Panc1 (cell line): ENCODE data around the gene CAPS2. TPM values are rescaled to one million over a fixed set of nuclear protein-coding genes. Genes with fewer than 3 reads are reported as not detected.

Experiments used
- ATAC-seq: fragments of 200-7000 bp; cut with Tn5 transposase; 2 replicates; pipeline ENCODE4 v1.9.1; 2020; ENCODE audit warnings: mild to moderate bottlenecking, moderate library complexity
- BruUV-seq: library from RNA; stranded (reverse); fragments of 400-500 nt; replicated peaks from 2 replicates; lab custom pipeline; 2021; lab: Mats Ljungman, UMichigan
- CTCF ChIA-PET: fragments of 300-600 bp; sonication (Branson Sonifier 250); formaldehyde crosslinking; loops from one replicate; lab custom pipeline; 2022; ENCODE audit warnings: antibody characterized with exemption; lab: Charles Lee
- POLR2A ChIA-PET: fragments of 300-600 bp; sonication (Branson Sonifier 250); formaldehyde crosslinking; loops from one replicate; lab custom pipeline; 2022; ENCODE audit warnings: antibody characterized with exemption; lab: Charles Lee
- DNase-seq: peaks from one replicate; pipeline ENCODE4 v3.0.0-alpha.2; 2010; ENCODE audit warnings: low read depth, low spot score
- H3K27ac ChIP-seq: 2 replicates; pipeline ENCODE4 v1.5.1; 2011; ENCODE audit warnings: mild to moderate bottlenecking, low read length, inconsistent platforms
- H3K27me3 ChIP-seq: fragments of 200-500 bp; sonication (Bioruptor generic); 2 replicates; pipeline ENCODE4 v1.6.0; 2014; ENCODE audit warnings: low read length, inconsistent platforms; ENCODE audit not compliant: control insufficient read depth, insufficient read depth
- H3K36me3 ChIP-seq: fragments of 200-500 bp; sonication (Bioruptor generic); 2 replicates; pipeline ENCODE4 v1.5.1; 2014; ENCODE audit warnings: inconsistent platforms, mild to moderate bottlenecking, low read length, moderate library complexity; ENCODE audit not compliant: control insufficient read depth, insufficient read depth
- H3K4me1 ChIP-seq: 2 replicates; pipeline ENCODE4 v1.5.1; 2011; ENCODE audit warnings: inconsistent platforms, mild to moderate bottlenecking, low read length, moderate library complexity; ENCODE audit not compliant: control insufficient read depth, insufficient read depth
- H3K4me3 ChIP-seq, 2 experiments: 2 replicates each; pipeline ENCODE4 v1.5.1; 2011 to 2012; ENCODE audit warnings: low read depth in 2 of 2, low read length in 2 of 2, mild to moderate bottlenecking in 2 of 2, inconsistent platforms in 1 of 2, moderate library complexity in 1 of 2
- H3K9me3 ChIP-seq: fragments of 200-500 bp; sonication (Bioruptor generic); 2 replicates; pipeline ENCODE4 v1.5.1; 2014; ENCODE audit warnings: low read depth, mild to moderate bottlenecking, inconsistent platforms, low read length, moderate library complexity; ENCODE audit not compliant: control insufficient read depth, insufficient read depth
- CTCF ChIP-seq: fragments of 450-650 bp; IDR thresholded peaks from 2 replicates; pipeline ENCODE4 v1.5.1; 2017; ENCODE audit warnings: mild to moderate bottlenecking
- POLR2AphosphoS5 ChIP-seq: IDR thresholded peaks from 2 replicates; pipeline ENCODE4 v1.6.1; 2012; ENCODE audit warnings: mild to moderate bottlenecking, low read depth, low read length, moderate library complexity
- REST ChIP-seq, 2 experiments: IDR thresholded peaks; 2 replicates each; pipeline ENCODE4 v1.6.1; 2011 to 2012; ENCODE audit warnings: low read depth in 2 of 2, control low read depth in 1 of 2, low read length in 1 of 2, mild to moderate bottlenecking in 1 of 2, moderate library complexity in 1 of 2; ENCODE audit not compliant: insufficient read depth in 1 of 2
- SIN3A ChIP-seq: IDR thresholded peaks from 2 replicates; pipeline ENCODE4 v1.6.1; 2012; ENCODE audit warnings: low read depth, mild to moderate bottlenecking, low read length, moderate library complexity, borderline replicate concordance; ENCODE audit not compliant: insufficient read depth
- TCF7L2 ChIP-seq: IDR thresholded peaks from 2 replicates; pipeline ENCODE4 v1.6.1; 2011; ENCODE audit warnings: mild to moderate bottlenecking, low read depth, low read length, inconsistent platforms
- in situ Hi-C: cut with HindIII; loops from 2 replicates; pipeline ENCODE4 v1.10.0; 2016; ENCODE audit warnings: low sequenced_read_pairs, low pct_unique_long_range_greater_than_20kb
- intact Hi-C: fragments of 100-400 bp; cut with micrococcal nuclease; formaldehyde crosslinking; loops from one replicate; pipeline ENCODE4 v1.10.0; 2022; ENCODE audit not compliant: unreplicated experiment
- total RNA-seq: library from RNA; stranded (reverse); gene quantifications from one replicate; pipeline ENCODE4 v1.2.1, GENCODE V29; 2021; ENCODE audit not compliant: unreplicated experiment

The CAPS2 gene
- total RNA-seq, 1 experiment from 2014 or later, result 11.8 TPM

- Histone ChIP-seq H3K4me3 (no peak overlapping the region), H3K27ac (no peak overlapping the region), H3K36me3 (no peaks in the 10 kb centered on the region), H3K27me3 (no peaks in the 10 kb centered on the region), H3K9me3 (peaks cover 3% of the 10 kb centered on the region; the same call in 1 of the 2 replicates), H3K4me1 (no peaks in the 10 kb centered on the region)
- ChIA-PET CTCF (no interaction called here), POLR2A (no interaction called here)
- DNase-seq, result no peak
- intact Hi-C loops, result no loop called here
- TF ChIP-seq REST (IDR thresholded peaks at IDR 0.05; ENCODE audit: insufficient read depth in 1 of 2, low read depth in 2 of 2, low read length in 1 of 2) (no peak), POLR2AphosphoS5 (no peak), SIN3A (no peak), TCF7L2 (no peak), CTCF (no peak)
- in situ Hi-C loops, result no loop called here
- no peak for ATAC-seq
- BruUV-seq, result no TSS peak
Measured at GRCh38 chr12:75360920-75361319, 30.8 kb upstream of the CAPS2 start.

- intact Hi-C loops, result no loop called here
- ChIA-PET POLR2A (no interaction called here), CTCF (no interaction called here)
- H3K4me3 ChIP-seq, result no peak overlapping the region
- TF ChIP-seq SIN3A (no peak), TCF7L2 (no peak), CTCF (no peak), POLR2AphosphoS5 (no peak), REST (IDR thresholded peaks at IDR 0.05; ENCODE audit: insufficient read depth in 1 of 2, low read depth in 2 of 2, low read length in 1 of 2) (no peak)
- no peak for ATAC-seq
- DNase-seq, result no peak
- H3K4me1 ChIP-seq, result no peaks in the 10 kb centered on the region
- no peaks in the 10 kb centered on the region for H3K27me3 ChIP-seq
- no peaks in the 10 kb centered on the region for H3K36me3 ChIP-seq
- H3K27ac ChIP-seq, result no peak overlapping the region
- BruUV-seq, result no TSS peak
- H3K9me3 ChIP-seq, result peaks cover 4% of the 10 kb centered on the region; the same call in 1 of the 2 replicates
- in situ Hi-C loops, result no loop called here
Measured at GRCh38 chr12:75354011-75354410, 23.9 kb upstream of the CAPS2 start.
